PC-3 (cell line): Measurements from ENCODE around the gene DNM3.

ENCODE experiments used
- CTCF ChIP-seq: fragments of 300-600 bp; sonication (generic); conservative IDR thresholded peaks from 2 replicates; pipeline ENCODE4 v1.5.1; 2017; ENCODE audit warnings: antibody characterized with exemption, low read depth, mild to moderate bottlenecking, low read length
- EZH2 ChIP-seq: fragments of 300-600 bp; sonication (generic); IDR thresholded peaks from one replicate; pipeline ENCODE4 v1.6.1; 2017; ENCODE audit warnings: antibody characterized with exemption, mild to moderate bottlenecking, low read length; ENCODE audit not compliant: unreplicated experiment

- TF ChIP-seq EZH2 (no peak), CTCF (no peak)
These were observed 584.0 kb downstream of the DNM3 start for GRCh38 chr1:172425339-172425738.
